ENCODE measurements around the gene FGR. TPM values are rescaled to one million over a fixed set of nuclear protein-coding genes. Genes with fewer than 3 reads are reported as not detected.
"Not testable (repeated sequence)": the region's sequence is repeated elsewhere in the genome, so short reads cannot be mapped to it uniquely, and the experiment has no call there.

Gene FGR
- total RNA-seq, 1 donor, result 10.8 TPM

- DNase-seq (ENCODE audit: low read depth in 2 of 3, low spot score in 2 of 3), result no peak
These were observed 25.4 kb upstream of the FGR start for GRCh38 chr1:27660300-27660835.

GRCh38 chr1:27659497-27660299 lies 24.7 kb upstream of the FGR start:
- peak; percentile 68 to 86 (median 85) for DNase-seq (ENCODE audit: low read depth in 2 of 3, low spot score in 2 of 3)

DNA sequence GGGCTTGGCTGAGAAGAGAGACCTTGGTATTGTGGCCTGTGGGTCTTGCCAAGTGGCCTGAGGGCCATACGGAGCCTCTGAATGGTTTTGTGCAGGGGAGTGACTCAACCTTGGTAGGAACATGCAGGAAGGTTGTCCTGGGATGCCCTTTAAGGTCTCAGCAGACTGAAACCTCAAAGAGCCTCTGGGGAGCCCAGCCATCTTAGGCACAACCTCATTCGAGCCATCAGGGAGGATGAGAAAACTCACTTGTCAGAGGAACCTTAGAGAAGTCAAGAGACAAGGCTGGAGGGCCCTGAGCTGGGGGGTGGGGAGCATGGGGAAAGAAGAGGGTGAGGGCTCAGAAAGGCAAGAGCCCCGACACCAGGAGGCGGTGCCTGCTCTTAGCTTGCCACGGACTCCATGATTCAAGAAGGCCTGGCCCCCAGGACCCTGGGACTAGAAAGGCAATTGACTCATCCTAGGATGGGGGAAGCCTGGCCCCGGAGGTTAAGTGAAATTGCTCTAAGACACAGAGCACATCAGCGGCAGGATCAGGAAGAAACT lies 24.0 kb upstream of the FGR start:
- peak in 1 of 3 donors; percentile 44 for DNase-seq (ENCODE audit: low read depth in 2 of 3, low spot score in 2 of 3)

DNA sequence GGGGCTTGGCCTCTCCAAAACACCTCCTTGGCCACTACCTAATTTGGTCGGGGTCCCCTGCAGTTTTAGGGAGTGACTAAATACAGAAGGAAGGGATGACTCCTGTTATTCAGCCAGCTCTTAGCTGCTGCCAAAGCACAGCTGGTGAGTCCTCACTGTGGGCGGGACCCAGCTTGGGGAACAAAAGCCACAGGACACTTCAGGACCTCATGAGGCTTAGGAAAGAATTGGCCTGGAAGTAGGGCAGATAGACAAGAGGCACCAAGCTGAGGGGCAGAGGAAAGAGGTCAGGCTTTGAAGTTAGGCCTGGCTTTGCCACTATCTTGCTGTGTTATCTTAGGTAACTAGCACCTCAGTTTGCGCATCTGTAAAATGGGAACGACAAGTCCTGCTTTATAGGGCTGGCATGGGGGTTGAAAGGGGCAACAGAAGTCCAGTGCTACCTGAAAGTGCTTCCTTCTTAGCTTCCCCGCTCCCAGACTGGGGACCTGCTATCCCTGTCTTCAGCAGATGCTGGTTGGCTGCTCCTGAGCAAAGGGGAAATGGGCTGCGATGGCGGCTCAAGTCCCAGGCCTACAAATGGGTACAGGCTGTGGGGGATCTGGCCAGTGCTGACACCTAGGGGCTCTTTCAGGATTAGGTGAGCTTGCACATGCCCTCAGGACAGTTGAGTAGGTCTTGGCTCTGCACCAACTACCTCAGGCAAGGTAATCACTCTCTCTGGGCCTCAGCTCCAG lies 21.3 kb upstream of the FGR start:
- DNase-seq (ENCODE audit: low read depth in 2 of 3, low spot score in 2 of 3), result peak in 2 of 3 donors; percentile 47 to 54

DNA sequence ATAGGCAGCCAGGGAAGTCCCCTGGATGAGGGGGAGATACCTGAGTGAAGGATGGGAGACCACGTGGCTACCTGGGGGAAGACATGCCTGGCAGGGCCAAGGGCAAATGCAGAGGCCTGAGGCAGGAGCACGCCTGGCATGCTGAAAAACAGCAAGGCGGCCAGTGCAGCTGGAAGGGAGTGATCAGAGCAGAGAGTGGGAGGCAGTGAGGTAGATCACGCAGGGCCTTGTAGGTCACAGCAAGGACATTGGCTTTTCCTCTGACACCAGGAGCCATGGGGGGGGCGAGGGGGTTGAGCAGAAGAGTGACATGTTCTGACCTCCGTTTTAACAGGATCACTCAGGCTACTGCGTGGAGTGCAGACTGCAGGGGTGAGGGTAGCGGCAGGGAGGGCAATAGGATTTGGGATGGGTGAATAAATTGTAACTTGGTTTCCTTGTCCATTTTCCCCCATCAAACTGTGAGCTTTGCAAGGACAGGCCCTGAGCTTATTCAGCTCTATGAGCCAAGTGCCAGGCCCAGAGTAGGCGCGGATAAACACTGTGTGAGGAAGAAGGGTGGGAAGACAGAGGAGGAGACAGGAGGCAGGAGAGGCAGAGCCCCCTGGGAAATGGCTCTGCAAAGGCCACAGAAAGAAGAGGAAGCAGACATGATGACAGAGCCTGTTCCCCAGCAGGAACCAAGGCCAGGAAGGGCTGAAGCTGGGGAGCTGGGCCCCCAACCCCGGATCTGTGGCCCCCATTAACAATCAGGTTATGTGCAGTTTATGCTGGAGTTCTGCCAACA lies 20.4 kb upstream of the FGR start:
- no peak for DNase-seq (ENCODE audit: low read depth in 2 of 3, low spot score in 2 of 3)

DNA sequence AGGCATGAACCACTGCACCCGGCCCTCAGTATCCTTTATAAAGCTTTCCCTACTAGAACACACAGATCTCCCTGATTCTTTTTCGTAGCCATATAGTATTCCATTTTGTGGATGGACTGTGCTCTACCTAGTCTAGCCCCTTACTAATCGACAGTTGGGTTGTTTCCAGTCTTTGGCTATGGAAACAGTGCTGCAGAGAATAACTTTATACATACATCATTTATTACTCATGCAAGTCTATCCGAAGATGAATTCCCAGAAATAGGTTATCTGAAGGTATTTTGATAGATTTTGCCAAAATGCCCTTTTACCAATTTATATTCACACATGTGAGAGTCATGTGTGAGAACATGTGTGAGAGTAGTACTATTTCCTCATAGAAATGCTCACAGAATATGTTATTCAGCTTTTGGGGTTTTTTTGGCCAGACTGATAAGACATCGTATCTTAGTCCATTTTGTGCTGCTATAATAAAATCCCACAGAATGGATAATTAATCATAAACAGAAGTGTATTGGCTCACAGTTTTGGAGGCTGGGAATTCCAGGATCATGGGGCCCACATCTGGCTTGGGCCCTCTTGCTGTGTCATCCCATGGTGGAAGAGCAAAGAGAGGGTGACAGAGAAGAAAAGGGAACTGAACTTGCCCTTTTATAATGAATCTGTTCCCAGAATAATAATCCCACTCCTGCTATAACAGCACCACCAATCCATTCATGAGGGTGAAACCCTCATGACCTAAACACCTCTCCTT lies 17.3 kb upstream of the FGR start:
- DNase-seq (ENCODE audit: low read depth in 2 of 3, low spot score in 2 of 3), result no peak

- no peak for DNase-seq (ENCODE audit: low read depth in 2 of 3, low spot score in 2 of 3)
These were observed 15.7 kb upstream of the FGR start for GRCh38 chr1:27650539-27651175.

DNA sequence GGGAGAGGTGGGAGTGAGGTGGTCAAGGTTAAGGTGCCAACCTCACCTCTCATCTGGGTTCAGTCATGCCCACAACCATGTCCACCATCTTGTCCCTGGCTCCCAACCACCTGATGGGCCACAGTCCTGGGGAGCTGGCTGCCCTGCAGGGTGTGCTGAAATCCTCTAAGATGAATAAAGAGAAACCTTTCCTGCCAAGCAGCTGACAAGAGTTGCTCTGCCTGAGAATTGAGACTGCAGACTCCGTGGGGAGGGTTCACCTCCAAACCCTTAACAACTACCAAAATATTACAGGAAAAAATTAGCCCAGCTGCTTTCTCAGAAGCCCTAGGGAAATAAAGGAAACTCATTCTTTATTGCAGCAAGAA lies 15.2 kb upstream of the FGR start:
- DNase-seq (ENCODE audit: low read depth in 2 of 3, low spot score in 2 of 3), result no peak

GRCh38 chr1:27649306-27649635 lies 14.3 kb upstream of the FGR start:
- no peak for DNase-seq (ENCODE audit: low read depth in 2 of 3, low spot score in 2 of 3)

GRCh38 chr1:27648602-27649305 lies 13.8 kb upstream of the FGR start:
- no peak for DNase-seq (ENCODE audit: low read depth in 2 of 3, low spot score in 2 of 3)

GRCh38 chr1:27647328-27647727 lies 12.3 kb upstream of the FGR start:
- DNase-seq (ENCODE audit: low read depth in 2 of 3, low spot score in 2 of 3), result no peak

GRCh38 chr1:27646676-27647075 lies 11.7 kb upstream of the FGR start:
- DNase-seq (ENCODE audit: low read depth in 2 of 3, low spot score in 2 of 3), result no peak

GRCh38 chr1:27645071-27645415 lies 10.1 kb upstream of the FGR start:
- no peak for DNase-seq (ENCODE audit: low read depth in 2 of 3, low spot score in 2 of 3)

DNA sequence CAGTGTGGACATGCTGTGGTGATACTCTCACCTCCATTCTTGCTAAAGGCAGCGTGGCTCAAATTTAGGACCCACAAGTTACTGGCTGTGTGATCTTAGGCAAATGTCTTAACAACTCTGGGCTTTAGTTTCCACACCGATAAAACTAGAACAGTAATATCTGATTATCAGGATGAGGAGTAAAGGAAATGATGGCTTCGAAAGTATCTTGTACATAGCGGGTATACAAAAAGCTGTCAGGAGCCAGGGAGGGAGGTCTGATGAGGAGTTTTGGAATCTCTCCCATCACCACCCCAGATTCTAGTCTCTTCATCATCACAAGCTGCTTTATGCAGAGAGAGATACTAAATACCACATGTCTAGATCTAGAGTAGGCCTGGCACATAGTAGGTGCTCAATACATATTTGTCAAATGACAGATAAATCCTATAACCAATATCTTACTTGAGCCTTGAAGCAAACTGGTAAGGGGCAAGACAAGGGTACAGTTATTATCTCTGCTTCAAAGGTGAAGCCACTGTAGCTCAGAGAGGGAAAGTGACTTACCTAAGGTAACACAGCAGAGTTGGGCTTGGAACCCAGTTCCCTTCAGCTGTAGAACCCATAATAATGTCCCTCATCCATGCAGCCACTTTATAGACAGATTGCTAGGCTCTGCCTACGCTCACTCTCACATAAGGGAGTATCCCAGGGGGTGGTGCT lies 9.5 kb upstream of the FGR start:
- no peak for DNase-seq (ENCODE audit: low read depth in 2 of 3, low spot score in 2 of 3)

GRCh38 chr1:27643600-27644368 lies 8.8 kb upstream of the FGR start:
- DNase-seq (ENCODE audit: low read depth in 2 of 3, low spot score in 2 of 3), result peak in 2 of 3 donors; percentile 56 to 77

DNA sequence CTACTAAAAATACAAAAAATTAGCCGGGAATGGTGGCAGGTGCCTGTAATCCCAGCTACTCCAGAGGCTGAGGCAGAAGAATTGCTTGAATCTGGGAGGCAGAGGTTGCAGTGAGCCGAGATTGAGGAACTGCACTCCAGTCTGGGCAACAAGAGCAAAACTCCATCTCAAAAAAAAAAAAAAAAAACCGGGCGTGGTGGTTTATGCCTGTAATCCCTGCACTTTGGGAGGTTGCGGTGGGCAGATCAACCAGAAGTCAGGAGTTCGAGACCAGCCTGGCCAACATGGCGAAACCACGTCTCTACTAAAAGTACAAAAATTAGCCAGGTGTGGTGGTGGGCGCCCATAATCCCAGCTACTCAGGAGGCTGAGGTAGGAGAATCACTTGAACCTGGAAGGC lies 5.5 kb upstream of the FGR start:
- not testable (repeated sequence) for DNase-seq (ENCODE audit: low read depth in 2 of 3, low spot score in 2 of 3)

GRCh38 chr1:27638805-27639204 lies 3.8 kb upstream of the FGR start:
- DNase-seq (ENCODE audit: low read depth in 2 of 3, low spot score in 2 of 3), result no peak
